ENCODE data around the gene LIN9. TPM values are rescaled to one million over a fixed set of nuclear protein-coding genes. Genes with fewer than 3 reads are reported as not detected.

LIN9 gene
- total and polyA plus RNA-seq, 2 of the 13 experiments (the other 11 are each of a cell fraction or from before 2014, with no cell fraction given), result 3.0 to 10.0 TPM

- TF ChIP-seq THAP8 (CRISPR knock-in tag; IDR thresholded peaks at IDR 0.05; ENCODE audit: borderline replicate concordance) (no peak), ZNF234 (CRISPR knock-in tag; conservative IDR thresholded peaks at IDR 0.05) (no peak), NFE2L2 (IDR thresholded peaks at IDR 0.05; ENCODE audit: low read length) (no peak), ZNF839 (CRISPR knock-in tag; IDR thresholded peaks at IDR 0.05; ENCODE audit: borderline replicate concordance) (no peak), ZC3H4 (CRISPR knock-in tag; IDR thresholded peaks at IDR 0.05; ENCODE audit: borderline replicate concordance) (no peak), ZNF607 (CRISPR knock-in tag; IDR thresholded peaks at IDR 0.05; ENCODE audit: borderline replicate concordance) (peak; percentile 69; the same call in 1 of the 2 replicates), CSRNP1 (CRISPR knock-in tag; IDR thresholded peaks at IDR 0.05) (no peak), CREB1 (IDR thresholded peaks at IDR 0.05) (no peak), CREB1 (CRISPR knock-in tag; IDR thresholded peaks at IDR 0.05) (no peak), ZNF598 (CRISPR knock-in tag; IDR thresholded peaks at IDR 0.05; ENCODE audit: borderline replicate concordance) (no peak), IKZF5 (CRISPR knock-in tag; IDR thresholded peaks at IDR 0.05) (no peak), ZNF605 (CRISPR knock-in tag; IDR thresholded peaks at IDR 0.05) (no peak), CEBPB (IDR thresholded peaks at IDR 0.05; ENCODE audit: borderline replicate concordance, low read depth, low read length) (no peak), ZNF589 (CRISPR knock-in tag; conservative IDR thresholded peaks at IDR 0.05) (no peak), HNRNPLL (IDR thresholded peaks at IDR 0.05; ENCODE audit: low read depth, low read length, poor library complexity, severe bottlenecking) (peak; percentile 61), ZFX (CRISPR knock-in tag; IDR thresholded peaks at IDR 0.05; ENCODE audit: low read depth) (no peak), E2F2 (CRISPR knock-in tag; IDR thresholded peaks at IDR 0.05; ENCODE audit: borderline replicate concordance) (no peak), EZH2 (conservative IDR thresholded peaks at IDR 0.05; ENCODE audit: low read depth, low read length) (no peak), KLF12 (CRISPR knock-in tag; IDR thresholded peaks at IDR 0.05; ENCODE audit: borderline replicate concordance) (no peak)
Measured at GRCh38 chr1:226209307-226210059, 99.5 kb downstream of the LIN9 start (continued).
